H1 (cell line): ENCODE measurements around the gene TMPRSS15. TPM values are rescaled to one million over a fixed set of nuclear protein-coding genes. Genes with fewer than 3 reads are reported as not detected.

Experiments used
- CHD7 ChIP-seq: fragments of 300-600 bp; sonication (generic); IDR thresholded peaks from 2 replicates; pipeline ENCODE4 v1.7.1; 2012; ENCODE audit warnings: low read length, moderate library complexity, mild to moderate bottlenecking, inconsistent platforms; ENCODE audit not compliant: insufficient replicate concordance
- SIRT6 ChIP-seq: IDR thresholded peaks from one replicate; pipeline ENCODE4 v1.7.1; 2012; ENCODE audit warnings: low read length, inconsistent platforms
- YY1 ChIP-seq: IDR thresholded peaks from 2 replicates; pipeline ENCODE4 v1.6.1; 2011; ENCODE audit warnings: low read depth, mild to moderate bottlenecking, low read length
- polyA plus RNA-seq, 7 experiments: library from polyadenylated mRNA; depleted of rRNA in 3 of 7; stranded (reverse) in 5 of 7; unstranded in 2 of 7; fragments of >200 nt in 5 of 7; fragments of 200-250 nt in 2 of 7; gene quantifications; 1 replicate in 5 of 7; 2 replicates in 1 of 7; 4 replicates in 1 of 7; pipeline versions ENCODE4 v1.2.1 to v1.2.3, GENCODE V29; 2011 to 2013; ENCODE audit warnings: missing spikeins in 2 of 7, mixed read lengths in 2 of 7
- total RNA-seq: library from RNA; stranded (reverse); fragmentation: NEBNext Ultra II Directional; extraction: Animal tissue kit (Norgen Biotek cat#: 25700); gene quantifications from 2 replicates; pipeline ENCODE4 v1.2.1, GENCODE V29; 2021

The TMPRSS15 gene
- total and polyA plus RNA-seq, 2 of the 8 experiments (the other 6 are each of a cell fraction or from before 2014, with no cell fraction given) = not detected

- no peak for TF ChIP-seq CHD7
- no peak for TF ChIP-seq YY1
- TF ChIP-seq SIRT6 = no peak
Observed at GRCh38 chr21:18222346-18222745, 181.2 kb downstream of the TMPRSS15 start (continued).
